IPS DF 6.9 (cell line): Measurements from ENCODE around the gene AGT.
"Not testable (repeated sequence)": the region's sequence is repeated elsewhere in the genome, so short reads cannot be mapped to it uniquely, and the experiment has no call there.

Experiments used
- DNase-seq: peaks from one replicate; pipeline ENCODE4 v3.0.0-alpha.2; 2013; ENCODE audit warnings: low read depth, low spot score
- H3K27ac ChIP-seq: one replicate; pipeline ENCODE4 v1.5.1; 2013; ENCODE audit warnings: low read length, control low read depth
- H3K27me3 ChIP-seq: 2 replicates; pipeline ENCODE4 v1.6.1; 2013; ENCODE audit warnings: mild to moderate bottlenecking, low read length; ENCODE audit not compliant: control insufficient read depth, insufficient read depth
- H3K36me3 ChIP-seq: 2 replicates; pipeline ENCODE4 v1.6.1; 2013; ENCODE audit warnings: low read length; ENCODE audit not compliant: control insufficient read depth, insufficient read depth
- H3K4me1 ChIP-seq: 2 replicates; pipeline ENCODE4 v1.6.1; 2013; ENCODE audit warnings: low read length; ENCODE audit not compliant: control insufficient read depth, insufficient read depth
- H3K4me3 ChIP-seq: 2 replicates; pipeline ENCODE4 v1.5.1; 2013; ENCODE audit warnings: mild to moderate bottlenecking, low read length
- H3K9me3 ChIP-seq: 2 replicates; pipeline ENCODE4 v1.6.1; 2013; ENCODE audit warnings: low read length, inconsistent platforms; ENCODE audit not compliant: control insufficient read depth, insufficient read depth
- WGBS: extraction: QIAGEN DNeasy Blood & Tissue Kit; methylation state at CpG from one replicate; pipeline ENCODE4 v1.1.7; 2013; ENCODE audit warnings: mixed read lengths, missing lambda C conversion rate; ENCODE audit not compliant: insufficient read length, insufficient coverage; 5-methylcytosine and 5-hydroxymethylcytosine counted together

Gene AGT

DNA sequence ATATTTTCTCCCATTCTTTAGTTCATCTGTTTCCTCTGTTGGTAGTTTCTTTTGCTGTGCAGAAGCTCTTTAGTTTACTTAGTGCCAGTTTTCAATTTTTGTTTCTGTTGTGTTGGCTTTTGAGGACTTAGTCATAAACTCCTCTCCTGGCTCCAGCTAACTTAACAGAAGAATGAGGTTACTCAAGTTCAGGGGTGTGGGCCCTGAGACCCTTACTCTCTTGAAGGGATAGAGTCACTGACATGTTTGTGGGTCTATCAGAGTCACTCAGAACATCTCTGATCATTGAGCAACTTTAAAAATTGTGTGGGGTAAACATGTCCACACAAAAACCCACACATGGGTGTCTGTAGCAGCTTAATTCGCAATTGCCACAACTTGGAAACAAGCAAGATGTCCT, 14.2 kb downstream of the AGT start:
- H3K9me3 ChIP-seq, result no peaks in the 10 kb centered on the region
- no peaks in the 10 kb centered on the region for H3K36me3 ChIP-seq
- no peak for DNase-seq
- peaks cover 4% of the 10 kb centered on the region; the same call in 1 of the 2 replicates for H3K4me1 ChIP-seq
- no peak overlapping the region for H3K4me3 ChIP-seq
- no peak overlapping the region for H3K27ac ChIP-seq
- no CpG with 5 or more reads among the region's 1 CpG for WGBS
- H3K27me3 ChIP-seq, result no peaks in the 10 kb centered on the region

DNA sequence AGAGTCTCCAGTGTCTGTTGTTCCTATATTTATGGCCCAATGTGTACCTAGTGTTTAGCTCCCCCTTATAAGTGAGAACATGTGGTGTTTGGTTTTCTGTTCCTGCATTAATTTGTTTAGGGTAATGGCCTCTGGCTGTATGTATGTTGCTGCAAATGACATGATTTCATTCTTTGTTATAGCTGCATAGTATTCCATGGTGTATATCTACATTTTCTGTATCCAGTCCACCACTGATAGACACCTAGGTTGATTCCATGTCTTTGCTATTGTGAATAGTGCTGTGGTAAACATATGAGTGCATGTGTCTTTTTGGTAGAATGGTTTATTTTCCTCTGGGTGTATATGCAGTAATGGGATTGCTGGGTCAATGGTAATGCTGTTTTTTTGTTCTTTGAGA, 15.0 kb downstream of the AGT start:
- H3K27ac ChIP-seq, H3K36me3 ChIP-seq, H3K27me3 ChIP-seq, H3K4me1 ChIP-seq, DNase-seq, H3K9me3 ChIP-seq, H3K4me3 ChIP-seq: not testable (repeated sequence)

DNA sequence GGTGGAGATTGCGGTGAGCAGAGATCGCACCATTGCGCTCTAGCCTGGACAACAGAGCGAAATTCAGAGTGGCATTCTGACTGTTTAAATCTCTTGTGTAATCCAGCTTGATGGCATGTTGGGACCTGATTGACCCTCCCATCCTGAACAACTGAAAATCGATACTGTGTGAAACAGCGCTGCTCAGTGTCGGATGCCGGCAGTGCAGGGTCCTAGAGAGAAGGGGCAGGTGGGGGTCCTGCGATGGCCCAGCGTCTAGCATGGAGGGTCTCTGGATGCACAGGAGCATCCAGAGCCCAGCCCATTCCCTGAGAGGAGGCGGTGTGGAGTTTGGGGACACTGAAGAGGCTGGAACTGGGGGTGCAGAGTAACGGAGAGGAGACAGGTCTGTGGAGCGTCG, 15.8 kb downstream of the AGT start:
- Histone ChIP-seq H3K4me1 (peaks cover 3% of the 10 kb centered on the region; the same call in 1 of the 2 replicates), H3K27me3 (no peaks in the 10 kb centered on the region), H3K4me3 (no peak overlapping the region), H3K9me3 (no peaks in the 10 kb centered on the region), H3K36me3 (peaks cover 7% of the 10 kb centered on the region; the same call in 1 of the 2 replicates), H3K27ac (no peak overlapping the region)
- no CpG with 5 or more reads among the region's 14 CpGs for WGBS
- DNase-seq, result no peak

DNA sequence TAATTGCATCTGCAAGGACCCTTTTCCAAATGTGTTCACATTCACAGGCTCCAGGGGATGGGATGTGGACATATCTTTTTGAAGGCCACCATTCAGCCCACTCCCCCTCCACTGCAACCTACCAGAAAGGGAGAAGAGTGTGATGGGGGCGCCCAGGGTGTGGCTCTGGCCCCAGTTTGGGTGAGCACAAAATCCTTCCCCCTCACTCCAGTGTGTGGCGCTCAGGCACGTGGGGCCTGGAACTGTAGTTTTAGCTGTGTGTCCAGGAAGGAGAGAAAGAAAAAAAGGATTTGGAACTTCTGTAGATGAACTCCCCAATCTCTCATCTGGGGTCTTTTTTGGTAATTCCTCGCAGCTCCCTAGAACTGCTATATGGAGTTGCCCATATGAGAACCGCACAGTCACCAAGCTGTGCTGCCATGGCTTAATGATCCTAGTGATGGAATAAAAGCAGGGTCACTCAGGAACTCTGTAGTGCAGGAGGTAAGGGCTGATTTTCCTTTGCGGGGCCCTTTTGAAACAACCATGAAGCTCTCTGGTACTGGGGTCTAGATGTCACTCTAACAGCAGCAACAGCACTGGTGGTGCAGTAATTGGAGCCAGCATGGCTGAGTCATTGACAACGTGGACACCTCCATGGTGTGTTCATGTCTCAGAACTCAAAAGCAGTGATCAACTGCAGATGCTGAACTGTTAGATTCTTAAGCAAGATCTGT, 17.0 kb downstream of the AGT start:
- no CpG with 5 or more reads among the region's 7 CpGs for WGBS
- Histone ChIP-seq H3K36me3 (peaks cover 8% of the 10 kb centered on the region; the same call in 1 of the 2 replicates), H3K27ac (no peak overlapping the region), H3K9me3 (no peaks in the 10 kb centered on the region), H3K4me1 (no peaks in the 10 kb centered on the region), H3K27me3 (no peaks in the 10 kb centered on the region), H3K4me3 (no peak overlapping the region)
- DNase-seq, result no peak

DNA sequence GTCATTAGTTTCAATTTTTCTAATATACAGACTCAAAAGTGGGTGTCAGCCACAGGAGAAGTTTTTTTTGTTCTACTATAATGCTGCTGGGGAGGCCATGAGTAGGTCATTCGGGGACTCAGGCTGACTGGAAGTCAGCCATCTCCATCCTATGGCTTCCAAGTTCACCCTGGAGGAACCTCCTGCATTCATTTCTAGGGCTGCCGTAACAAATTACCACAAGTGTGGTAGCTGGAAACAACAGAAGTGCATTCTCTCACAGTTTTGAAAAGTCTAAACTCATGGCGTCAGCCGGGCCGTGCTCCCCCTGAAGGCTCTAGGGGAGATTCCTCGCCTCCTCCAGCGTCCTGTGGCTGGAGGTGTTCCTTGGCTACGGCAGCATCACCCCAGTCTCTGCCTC, 17.7 kb downstream of the AGT start:
- no peaks in the 10 kb centered on the region for H3K9me3 ChIP-seq
- DNase-seq, result no peak
- H3K36me3 ChIP-seq, result peaks cover 13% of the 10 kb centered on the region
- no peak overlapping the region for H3K27ac ChIP-seq
- H3K4me3 ChIP-seq, result no peak overlapping the region
- no CpG with 5 or more reads among the region's 8 CpGs for WGBS
- H3K4me1 ChIP-seq, result no peaks in the 10 kb centered on the region
- H3K27me3 ChIP-seq, result no peaks in the 10 kb centered on the region

DNA sequence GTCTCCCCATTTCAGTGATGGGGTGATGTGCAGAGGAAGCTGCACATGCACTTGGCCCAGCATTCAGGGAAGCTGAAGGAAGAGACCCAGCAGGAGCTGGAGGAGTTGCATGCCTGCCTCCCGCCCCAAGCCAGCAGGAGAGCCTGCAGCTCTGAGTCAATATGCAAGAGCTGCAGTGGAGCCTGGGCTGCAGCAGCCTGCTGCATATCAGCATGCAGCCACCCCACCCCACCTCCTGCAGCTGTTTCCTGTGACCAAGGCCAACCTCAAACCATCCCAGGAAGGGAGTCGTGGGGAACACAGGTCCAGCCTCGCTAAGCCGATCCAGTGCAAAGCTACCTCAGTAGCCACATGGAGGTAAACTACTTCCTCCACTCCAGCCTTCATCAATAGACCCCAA, 18.9 kb downstream of the AGT start:
- Histone ChIP-seq H3K4me3 (no peak overlapping the region), H3K36me3 (peaks cover 18% of the 10 kb centered on the region), H3K27me3 (no peaks in the 10 kb centered on the region), H3K4me1 (no peaks in the 10 kb centered on the region), H3K9me3 (no peaks in the 10 kb centered on the region), H3K27ac (no peak overlapping the region)
- WGBS, result no CpG with 5 or more reads among the region's 4 CpGs
- no peak for DNase-seq

DNA sequence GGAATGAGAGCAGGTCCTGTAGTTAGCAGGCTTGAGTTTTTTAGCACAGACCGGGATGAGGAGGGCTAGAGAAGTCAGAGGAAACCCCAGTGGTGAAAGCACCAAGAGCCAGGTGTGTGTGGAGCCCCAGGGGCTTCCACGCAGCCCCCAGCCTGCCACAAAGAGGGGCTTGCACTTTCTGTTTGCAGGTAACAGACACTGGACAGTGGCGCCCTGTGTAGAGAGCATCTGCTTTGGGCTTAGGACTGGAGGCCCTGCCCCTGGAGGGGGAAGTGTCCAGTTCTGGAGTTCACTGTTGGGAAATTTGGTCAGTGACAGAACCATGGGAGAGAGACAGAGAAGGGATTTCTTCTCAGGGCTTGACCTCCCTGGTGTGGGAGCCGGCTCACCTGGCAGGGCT, 19.5 kb downstream of the AGT start:
- no peak overlapping the region for H3K27ac ChIP-seq

DNA sequence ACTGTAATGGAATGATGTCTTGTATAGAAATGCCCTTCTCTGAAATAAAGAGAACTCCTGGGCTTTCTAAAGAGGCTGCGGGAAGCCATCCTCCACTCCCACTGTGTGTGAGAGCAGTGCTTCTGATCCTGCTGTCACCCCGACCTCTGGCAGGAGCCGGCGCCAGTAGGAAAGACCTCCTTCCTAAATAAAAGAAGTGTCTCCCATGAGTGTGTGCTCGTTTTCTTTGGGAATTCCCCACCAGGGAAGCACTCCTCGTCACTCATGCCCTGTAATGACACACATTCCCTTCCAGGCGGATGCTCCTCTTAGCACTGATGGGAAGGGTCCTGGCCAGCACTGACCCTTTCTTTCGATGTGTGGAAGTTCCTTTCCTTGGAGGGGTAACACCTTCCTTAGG, 20.1 kb downstream of the AGT start:
- Histone ChIP-seq H3K27me3 (no peaks in the 10 kb centered on the region), H3K27ac (no peak overlapping the region), H3K4me1 (no peaks in the 10 kb centered on the region), H3K9me3 (no peaks in the 10 kb centered on the region), H3K4me3 (no peak overlapping the region), H3K36me3 (peaks cover 25% of the 10 kb centered on the region)
- no CpG with 5 or more reads among the region's 8 CpGs for WGBS
- DNase-seq, result no peak

More for the DNA sequence above, 19.5 kb downstream of the AGT start:
- Histone ChIP-seq H3K4me1 (no peaks in the 10 kb centered on the region), H3K4me3 (no peak overlapping the region), H3K9me3 (no peaks in the 10 kb centered on the region), H3K27me3 (no peaks in the 10 kb centered on the region), H3K36me3 (peaks cover 23% of the 10 kb centered on the region)
- DNase-seq, result no peak
- no CpG with 5 or more reads among the region's 4 CpGs for WGBS

DNA sequence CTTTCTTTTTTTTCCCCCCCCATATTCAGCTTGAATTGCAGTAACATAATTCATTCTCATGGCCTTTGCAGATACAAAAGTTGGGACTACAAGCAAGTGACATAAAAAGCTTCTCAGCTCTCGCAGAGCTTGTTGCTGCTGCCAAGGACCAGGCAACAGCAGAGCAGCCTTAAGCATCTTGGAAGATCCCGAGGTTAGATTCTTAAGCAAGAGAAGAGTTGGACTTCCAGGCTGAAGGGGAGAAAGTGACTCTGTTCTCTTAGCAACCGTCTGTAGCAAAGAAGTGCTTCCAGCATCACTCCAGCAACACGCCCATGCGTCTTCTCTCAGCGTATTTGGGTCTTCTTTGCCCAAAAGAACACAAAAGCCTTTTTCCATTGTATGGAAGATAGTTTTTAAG, 20.7 kb downstream of the AGT start:
- Histone ChIP-seq H3K4me1 (no peaks in the 10 kb centered on the region), H3K9me3 (no peaks in the 10 kb centered on the region), H3K27me3 (no peaks in the 10 kb centered on the region), H3K27ac (no peak overlapping the region), H3K4me3 (no peak overlapping the region), H3K36me3 (peaks cover 29% of the 10 kb centered on the region)
- no CpG with 5 or more reads among the region's 6 CpGs for WGBS
- DNase-seq, result no peak

DNA sequence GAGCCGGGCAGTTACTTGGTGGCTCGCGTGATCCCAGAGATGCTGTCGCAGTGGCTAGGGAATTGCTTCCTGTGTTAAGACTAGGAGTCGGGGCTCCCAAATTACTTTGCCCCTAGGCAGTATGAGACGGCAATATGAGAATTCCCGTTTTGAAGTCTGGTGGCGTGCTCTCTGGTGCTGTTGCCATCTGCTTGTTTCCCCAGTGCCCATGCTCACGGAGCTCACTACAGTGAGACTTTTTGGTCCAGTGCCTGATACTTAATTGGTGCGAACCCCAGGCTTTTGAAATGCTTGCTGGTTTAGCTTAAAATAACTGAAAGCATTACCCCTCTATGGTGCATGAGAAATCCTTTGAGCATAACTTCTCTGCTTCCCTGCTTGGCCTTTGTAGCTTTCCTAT, 22.3 kb downstream of the AGT start:
- WGBS, result no CpG with 5 or more reads among the region's 10 CpGs
- H3K27ac ChIP-seq, result no peak overlapping the region
- no peaks in the 10 kb centered on the region for H3K9me3 ChIP-seq
- no peak overlapping the region for H3K4me3 ChIP-seq
- H3K4me1 ChIP-seq, result no peaks in the 10 kb centered on the region
- H3K27me3 ChIP-seq, result no peaks in the 10 kb centered on the region
- peaks cover 31% of the 10 kb centered on the region for H3K36me3 ChIP-seq
- no peak for DNase-seq

DNA sequence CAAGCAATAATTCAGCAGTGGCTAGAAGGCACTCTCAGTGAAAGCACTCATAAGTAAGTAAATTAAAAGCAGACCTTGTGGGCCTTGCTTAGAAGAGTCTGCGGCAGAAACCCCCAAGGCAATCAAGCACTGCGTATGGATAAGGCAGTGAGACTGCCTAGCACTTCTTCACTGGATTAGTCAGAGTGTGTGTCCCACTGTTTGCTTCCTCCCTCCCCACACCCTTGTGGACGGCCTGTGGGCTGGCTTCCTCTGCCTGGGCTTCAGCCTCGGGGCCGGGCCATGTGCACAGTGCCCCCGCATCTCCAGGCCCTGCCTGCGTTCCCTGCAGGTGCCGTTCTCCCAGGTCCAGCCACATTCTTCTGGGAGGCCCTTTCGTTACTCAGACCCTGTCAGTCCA, 23.8 kb downstream of the AGT start:
- Histone ChIP-seq H3K4me3 (no peak overlapping the region), H3K36me3 (peaks cover 32% of the 10 kb centered on the region), H3K27ac (no peak overlapping the region), H3K27me3 (no peaks in the 10 kb centered on the region), H3K4me1 (no peaks in the 10 kb centered on the region), H3K9me3 (no peaks in the 10 kb centered on the region)
- no CpG with 5 or more reads among the region's 9 CpGs for WGBS
- no peak for DNase-seq
